Measurements from ENCODE around the gene RDH5.

- no peak for TF ChIP-seq POLR2A (IDR thresholded peaks at IDR 0.05)
- TF ChIP-seq CTCF (IDR thresholded peaks at IDR 0.05), result no peak
Observed at GRCh38 chr12:55746913-55747231, 26.7 kb downstream of the RDH5 start.

Data from vagina (tissue), 2 donors.